OCI-LY1 (cell line): ENCODE data around the gene RETSAT.
A peak's percentile ranks its signal among the peaks of the same experiment; 100 is the strongest.
"Not testable (repeated sequence)": the region's sequence is repeated elsewhere in the genome, so short reads cannot be mapped to it uniquely, and the experiment has no call there.

Experiments used
- H2AFZ ChIP-seq: fragments of 200-600 bp; sonication (generic), shearing (Covaris generic); 2 replicates; pipeline ENCODE4 v1.6.0; 2014; ENCODE audit warnings: antibody characterized with exemption, mild to moderate bottlenecking, low read length
- H3F3A ChIP-seq: fragments of 200-600 bp; sonication (generic), shearing (Covaris generic); 2 replicates; pipeline ENCODE4 v1.6.0; 2014; ENCODE audit warnings: mild to moderate bottlenecking, antibody characterized with exemption, low read length, moderate library complexity; ENCODE audit not compliant: insufficient read depth
- H3K27ac ChIP-seq: fragments of 200-600 bp; sonication (generic); 2 replicates; pipeline ENCODE4 v1.5.1; 2014; ENCODE audit warnings: low read length, mixed run types, mild to moderate bottlenecking, low read depth; ENCODE audit not compliant: poor library complexity, severe bottlenecking
- H3K27me3 ChIP-seq: fragments of 200-600 bp; sonication (generic); 2 replicates; pipeline ENCODE4 v1.6.0; 2014; ENCODE audit warnings: antibody characterized with exemption, mild to moderate bottlenecking, low read length, moderate library complexity; ENCODE audit not compliant: insufficient read depth
- H3K36me3 ChIP-seq: fragments of 200-600 bp; sonication (generic); 2 replicates; pipeline ENCODE4 v1.6.1; 2014; ENCODE audit warnings: mild to moderate bottlenecking, antibody characterized with exemption, low read length, moderate library complexity, mixed read lengths; ENCODE audit not compliant: insufficient read depth
- H3K4me1 ChIP-seq: fragments of 200-600 bp; sonication (generic); 2 replicates; pipeline ENCODE4 v1.5.1; 2014; ENCODE audit warnings: mild to moderate bottlenecking, low read length, moderate library complexity; ENCODE audit not compliant: insufficient read depth, severe bottlenecking
- H3K4me2 ChIP-seq: fragments of 200-600 bp; sonication (generic), shearing (Covaris generic); 2 replicates; pipeline ENCODE4 v1.6.1; 2014; ENCODE audit warnings: low read length
- H3K4me3 ChIP-seq: fragments of 200-600 bp; sonication (generic); 2 replicates; pipeline ENCODE4 v1.5.1; 2014; ENCODE audit warnings: low read length, low read depth, mild to moderate bottlenecking, mixed read lengths; ENCODE audit not compliant: poor library complexity, severe bottlenecking
- H3K79me2 ChIP-seq: fragments of 200-600 bp; shearing (Covaris generic); 2 replicates; pipeline ENCODE4 v1.6.1; 2016; ENCODE audit warnings: mixed run types, low read length, mixed read lengths; ENCODE audit not compliant: insufficient read depth
- H3K9ac ChIP-seq: fragments of 200-600 bp; sonication (generic), shearing (Covaris generic); 2 replicates; pipeline ENCODE4 v1.6.1; 2014; ENCODE audit warnings: mild to moderate bottlenecking, low read length, mixed read lengths
- H3K9me2 ChIP-seq: fragments of 200-600 bp; sonication (generic), shearing (Covaris generic); 2 replicates; pipeline ENCODE4 v1.6.1; 2014; ENCODE audit warnings: low read depth, mild to moderate bottlenecking, low read length, mixed read lengths
- H3K9me3 ChIP-seq: fragments of 200-600 bp; shearing (Covaris generic); 2 replicates; pipeline ENCODE4 v1.6.1; 2014; ENCODE audit warnings: low read length, mixed read lengths
- H4K20me1 ChIP-seq: fragments of 200-600 bp; sonication (generic), shearing (Covaris generic); 2 replicates; pipeline ENCODE4 v1.6.0; 2016; ENCODE audit warnings: mild to moderate bottlenecking, low read length; ENCODE audit not compliant: insufficient read depth
- CTCF ChIP-seq: fragments of 200-600 bp; sonication (generic), shearing (Covaris generic); IDR thresholded peaks from 2 replicates; pipeline ENCODE4 v1.5.1; 2017; ENCODE audit warnings: mild to moderate bottlenecking, antibody characterized with exemption, low read length, moderate library complexity, mixed read lengths
- EZH2 ChIP-seq: fragments of 200-600 bp; sonication (generic), shearing (Covaris generic); IDR thresholded peaks from 2 replicates; pipeline ENCODE4 v1.8.0; 2017; ENCODE audit warnings: borderline replicate concordance, mixed run types, mild to moderate bottlenecking, antibody characterized with exemption, low read length, moderate library complexity, mixed read lengths

Gene RETSAT

GRCh38 chr2:85326406-85327159, 27.7 kb downstream of the RETSAT start:
- Histone ChIP-seq H3K27me3 (no peaks in the 10 kb centered on the region), H3F3A (no peaks in the 10 kb centered on the region), H3K9me3 (no peaks in the 10 kb centered on the region), H2AFZ (no peak overlapping the region), H4K20me1 (no peaks in the 10 kb centered on the region), H3K4me3 (peak overlapping the region; percentile 75), H3K36me3 (peaks cover 55% of the 10 kb centered on the region), H3K4me1 (peaks cover 27% of the 10 kb centered on the region), H3K4me2 (peak overlapping the region; percentile 97), H3K9me2 (no peaks in the 10 kb centered on the region), H3K27ac (peak overlapping the region; percentile 68), H3K9ac (peak overlapping the region; percentile 98), H3K79me2 (peaks cover 28% of the 10 kb centered on the region)
- TF ChIP-seq EZH2, result no peak

GRCh38 chr2:85325466-85325811, 28.9 kb downstream of the RETSAT start:
- TF ChIP-seq CTCF, result no peak
- no peak for TF ChIP-seq EZH2
- no peaks in the 10 kb centered on the region for H3K9me2 ChIP-seq
- no peaks in the 10 kb centered on the region for H3F3A ChIP-seq
- H3K36me3 ChIP-seq, result peaks cover 66% of the 10 kb centered on the region
- H3K9me3 ChIP-seq, result no peaks in the 10 kb centered on the region
- peaks cover 27% of the 10 kb centered on the region for H3K4me1 ChIP-seq
- peak overlapping the region; percentile 97 for H3K4me2 ChIP-seq
- no peaks in the 10 kb centered on the region for H4K20me1 ChIP-seq
- H3K9ac ChIP-seq, result peak overlapping the region; percentile 98
- H3K27me3 ChIP-seq, result no peaks in the 10 kb centered on the region
- no peak overlapping the region for H2AFZ ChIP-seq
- H3K79me2 ChIP-seq, result peaks cover 28% of the 10 kb centered on the region
- H3K4me3 ChIP-seq, result peak overlapping the region; percentile 75
- H3K27ac ChIP-seq, result no peak overlapping the region

- no peak overlapping the region for H2AFZ ChIP-seq
- peak overlapping the region; percentile 97 for H3K4me2 ChIP-seq
- peaks cover 72% of the 10 kb centered on the region for H3K36me3 ChIP-seq
- peak overlapping the region; percentile 98; the same call in 1 of the 2 replicates for H3K9ac ChIP-seq
- no peaks in the 10 kb centered on the region for H3K9me3 ChIP-seq
- H3K79me2 ChIP-seq, result peaks cover 28% of the 10 kb centered on the region
- H4K20me1 ChIP-seq, result no peaks in the 10 kb centered on the region
- peak overlapping the region; percentile 75 for H3K4me3 ChIP-seq
- H3K27ac ChIP-seq, result no peak overlapping the region
- no peaks in the 10 kb centered on the region for H3K27me3 ChIP-seq
- TF ChIP-seq EZH2 (no peak), CTCF (no peak)
- no peaks in the 10 kb centered on the region for H3K9me2 ChIP-seq
- H3F3A ChIP-seq, result no peaks in the 10 kb centered on the region
- H3K4me1 ChIP-seq, result peaks cover 27% of the 10 kb centered on the region
Observed at GRCh38 chr2:85324639-85325465, 29.5 kb downstream of the RETSAT start.

- not testable (repeated sequence) for H3F3A ChIP-seq, H2AFZ ChIP-seq, H3K9me2 ChIP-seq, H3K27ac ChIP-seq, H3K4me3 ChIP-seq, H3K9ac ChIP-seq, H3K27me3 ChIP-seq, H4K20me1 ChIP-seq, H3K9me3 ChIP-seq, H3K4me2 ChIP-seq
- H3K4me1 ChIP-seq, result peaks cover 24% of the 10 kb centered on the region
- H3K79me2 ChIP-seq, result peaks cover 28% of the 10 kb centered on the region
- H3K36me3 ChIP-seq, result peaks cover 80% of the 10 kb centered on the region
Observed at GRCh38 chr2:85323988-85324367, 30.4 kb downstream of the RETSAT start.
